Tibial artery (tissue), 4 donors: ENCODE data around the gene POM121.
A peak's percentile ranks its signal among the peaks of the same experiment; 100 is the strongest.
"Not testable (repeated sequence)": the region's sequence is repeated elsewhere in the genome, so short reads cannot be mapped to it uniquely, and the experiment has no call there.

Source experiments
- DNase-seq, 2 donors: peaks; one replicate each; pipeline ENCODE4 v3.0.0-alpha.2; 2019
- H3K27ac ChIP-seq, 2 donors: fragments of 200-600 bp; sonication (generic) in 1 of 2; 1 replicate in 1 of 2; 2 replicates in 1 of 2; pipeline ENCODE4 v1.5.1; 2018 to 2019; ENCODE audit warnings: mild to moderate bottlenecking in 1 of 2
- H3K27me3 ChIP-seq, 2 donors: fragments of 200-600 bp; sonication (generic) in 1 of 2; one replicate each; pipeline versions ENCODE4 v1.5.1 to v1.6.0; 2016 to 2019
- H3K36me3 ChIP-seq, 3 donors: fragments of 200-600 bp; sonication (generic) in 2 of 3; one replicate each; pipeline ENCODE4 v1.5.1; 2016 to 2019; ENCODE audit warnings: mild to moderate bottlenecking in 2 of 3
- H3K4me1 ChIP-seq, 4 donors: fragments of 200-600 bp; sonication (generic) in 2 of 4; 1 replicate in 3 of 4; 2 replicates in 1 of 4; pipeline ENCODE4 v1.5.1; 2016 to 2019
- H3K4me3 ChIP-seq, 2 donors: fragments of 200-600 bp; sonication (generic) in 1 of 2; 1 replicate in 1 of 2; 2 replicates in 1 of 2; pipeline ENCODE4 v1.5.1; 2018 to 2019; ENCODE audit warnings: mild to moderate bottlenecking in 2 of 2
- H3K9me3 ChIP-seq, 3 donors: fragments of 200-600 bp; sonication (generic) in 1 of 3; one replicate each; pipeline ENCODE4 v1.5.1; 2016 to 2019
- intact Hi-C: fragments of 100-400 bp; cut with DNase I; formaldehyde crosslinking; loops from one replicate; pipeline ENCODE4 v1.15.0; 2023; ENCODE audit warnings: low total_unique reads

The POM121 gene

GRCh38 chr7:72945597-72945996 lies 20.7 kb downstream of the POM121 start:
- H3K4me1 ChIP-seq, H3K9me3 ChIP-seq, H3K4me3 ChIP-seq, H3K27me3 ChIP-seq, intact Hi-C loops, H3K27ac ChIP-seq, DNase-seq: not testable (repeated sequence)
- peaks cover 0 to 48% (median 33%) of the 10 kb centered on the region in 3 donors for H3K36me3 ChIP-seq

- DNase-seq, H3K9me3 ChIP-seq, H3K4me3 ChIP-seq, H3K27ac ChIP-seq, H3K27me3 ChIP-seq, intact Hi-C loops, H3K4me1 ChIP-seq: not testable (repeated sequence)
- peaks cover 0 to 43% (median 33%) of the 10 kb centered on the region in 3 donors for H3K36me3 ChIP-seq
Measured at GRCh38 chr7:72946130-72946745, 21.3 kb downstream of the POM121 start.

DNA sequence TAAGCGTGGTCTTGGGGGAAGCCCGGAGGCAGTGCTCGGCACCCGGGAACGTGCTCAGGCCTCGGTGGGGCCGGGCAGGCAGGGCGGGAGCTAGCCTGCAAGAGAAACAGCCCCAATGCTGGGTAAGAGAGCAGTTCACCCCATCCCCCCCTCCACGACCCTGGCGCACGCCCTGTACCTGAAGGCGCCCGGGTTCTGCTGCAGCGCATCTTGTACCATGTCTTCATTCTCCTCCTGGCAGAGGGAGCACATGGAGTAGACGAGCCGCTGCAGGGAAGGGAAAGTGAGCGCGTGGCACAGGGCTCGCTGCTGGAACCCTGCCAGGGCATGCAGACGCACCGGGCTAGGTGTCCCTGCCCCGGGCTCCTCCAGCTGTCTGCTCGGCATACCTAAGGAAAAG lies 23.8 kb downstream of the POM121 start:
- H3K4me1 ChIP-seq, H3K9me3 ChIP-seq, H3K4me3 ChIP-seq, H3K27ac ChIP-seq, DNase-seq, H3K27me3 ChIP-seq, intact Hi-C loops: not testable (repeated sequence)
- peaks cover 0 to 33% (median 24%) of the 10 kb centered on the region in 3 donors for H3K36me3 ChIP-seq

- H3K27me3 ChIP-seq, intact Hi-C loops, H3K4me3 ChIP-seq, DNase-seq, H3K4me1 ChIP-seq, H3K27ac ChIP-seq, H3K9me3 ChIP-seq: not testable (repeated sequence)
- H3K36me3 ChIP-seq, result peaks cover 0 to 33% (median 24%) of the 10 kb centered on the region in 3 donors
Measured at GRCh38 chr7:72949276-72949675, 24.4 kb downstream of the POM121 start.

- H3K27me3 ChIP-seq, DNase-seq, H3K4me3 ChIP-seq, H3K9me3 ChIP-seq, intact Hi-C loops, H3K4me1 ChIP-seq, H3K27ac ChIP-seq: not testable (repeated sequence)
- peaks cover 0 to 33% (median 24%) of the 10 kb centered on the region in 3 donors for H3K36me3 ChIP-seq
Measured at GRCh38 chr7:72949686-72950085, 24.8 kb downstream of the POM121 start.

DNA sequence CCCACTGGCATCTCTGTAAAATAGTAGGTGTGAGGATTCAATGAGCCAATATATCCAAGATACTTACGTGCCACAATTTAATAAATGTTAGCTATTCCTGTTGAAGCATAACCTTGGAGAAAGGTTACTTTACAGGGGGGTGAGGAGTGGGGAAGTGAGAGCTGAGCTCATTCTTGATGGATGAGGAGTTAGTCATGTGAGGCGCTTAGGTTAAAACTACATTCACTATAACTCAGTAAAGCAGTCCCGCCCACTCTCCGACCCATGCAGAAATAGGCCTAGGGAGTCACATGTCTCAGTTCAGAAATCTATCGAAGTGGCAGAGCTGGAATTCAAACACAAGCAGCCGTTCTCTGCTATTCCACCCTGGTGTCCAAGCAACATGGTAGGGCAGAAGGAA lies 25.5 kb downstream of the POM121 start:
- H3K4me1 ChIP-seq, intact Hi-C loops, H3K27ac ChIP-seq, H3K27me3 ChIP-seq, H3K9me3 ChIP-seq, H3K4me3 ChIP-seq, DNase-seq: not testable (repeated sequence)
- H3K36me3 ChIP-seq, result peaks cover 0 to 32% (median 24%) of the 10 kb centered on the region in 3 donors

DNA sequence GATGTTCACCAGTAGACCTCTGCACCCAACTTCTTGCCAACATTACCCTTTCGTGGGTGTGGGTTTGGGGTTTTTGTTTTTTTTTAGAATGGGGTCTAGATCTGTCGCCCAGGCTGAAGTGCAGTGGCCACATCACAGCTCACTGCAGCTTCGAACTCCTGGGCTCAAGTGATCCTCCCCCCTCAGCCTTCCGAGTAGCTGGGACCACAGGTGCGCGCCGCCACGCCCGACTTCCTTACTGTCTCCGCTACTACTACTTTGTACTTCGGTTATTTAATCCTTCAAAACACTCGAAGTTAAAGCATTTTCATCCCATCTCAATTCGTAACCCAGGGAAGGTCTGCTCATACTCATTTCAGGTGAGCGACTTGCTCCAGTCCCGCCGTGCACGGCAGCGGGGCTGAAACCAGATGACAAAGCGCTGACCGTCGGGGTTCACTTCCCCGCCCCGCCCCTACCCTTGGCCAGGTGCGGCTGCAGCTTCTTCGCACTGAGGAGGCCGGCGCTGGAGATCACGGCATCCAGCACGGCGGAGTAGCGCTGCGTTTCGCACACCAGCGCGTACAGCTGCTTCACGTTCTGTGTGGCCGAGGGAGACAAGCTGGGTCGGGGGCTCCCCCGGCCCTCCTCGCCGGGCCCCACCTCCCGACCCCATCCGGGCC lies 29.1 kb downstream of the POM121 start:
- H3K4me1 ChIP-seq, H3K27me3 ChIP-seq, H3K9me3 ChIP-seq, H3K27ac ChIP-seq, H3K36me3 ChIP-seq, intact Hi-C loops, DNase-seq: not testable (repeated sequence)
- H3K4me3 ChIP-seq, result peak overlapping the region; percentile 49

- intact Hi-C loops, H3K27ac ChIP-seq, DNase-seq: not testable (repeated sequence)
Measured at GRCh38 chr7:72954563-72955198, 29.8 kb downstream of the POM121 start.

DNA sequence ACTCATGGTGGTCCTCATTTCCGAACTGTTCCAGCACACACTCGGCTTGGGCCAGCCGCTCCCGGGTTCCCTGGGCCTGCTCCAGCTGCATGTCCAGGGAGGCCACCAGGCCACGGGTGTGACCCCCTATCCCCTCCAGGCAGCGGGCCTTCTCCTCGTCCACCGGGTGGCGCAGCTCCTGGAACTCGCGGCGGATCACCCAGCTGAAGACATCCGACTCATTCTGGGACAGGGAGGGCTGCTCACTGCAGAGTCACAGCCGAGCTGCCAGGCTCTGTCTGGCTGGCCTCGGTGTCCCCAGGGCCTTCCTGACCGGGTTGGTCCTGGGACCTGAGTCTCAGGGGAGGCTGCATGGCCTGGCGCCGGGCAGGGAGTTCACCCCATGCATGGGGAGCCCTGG lies 35.1 kb downstream of the POM121 start:
- intact Hi-C loops, H3K27ac ChIP-seq, H3K4me1 ChIP-seq, DNase-seq, H3K9me3 ChIP-seq, H3K36me3 ChIP-seq, H3K4me3 ChIP-seq, H3K27me3 ChIP-seq: not testable (repeated sequence)

More at GRCh38 chr7:72954563-72955198, 29.8 kb downstream of the POM121 start:
- peak overlapping the region; percentile 49 for H3K4me3 ChIP-seq
- not testable (repeated sequence) for H3K36me3 ChIP-seq, H3K9me3 ChIP-seq, H3K27me3 ChIP-seq, H3K4me1 ChIP-seq

- DNase-seq, H3K9me3 ChIP-seq, H3K27ac ChIP-seq, intact Hi-C loops, H3K27me3 ChIP-seq, H3K4me1 ChIP-seq, H3K4me3 ChIP-seq, H3K36me3 ChIP-seq: not testable (repeated sequence)
Measured at GRCh38 chr7:72960626-72961345, 35.9 kb downstream of the POM121 start.

DNA sequence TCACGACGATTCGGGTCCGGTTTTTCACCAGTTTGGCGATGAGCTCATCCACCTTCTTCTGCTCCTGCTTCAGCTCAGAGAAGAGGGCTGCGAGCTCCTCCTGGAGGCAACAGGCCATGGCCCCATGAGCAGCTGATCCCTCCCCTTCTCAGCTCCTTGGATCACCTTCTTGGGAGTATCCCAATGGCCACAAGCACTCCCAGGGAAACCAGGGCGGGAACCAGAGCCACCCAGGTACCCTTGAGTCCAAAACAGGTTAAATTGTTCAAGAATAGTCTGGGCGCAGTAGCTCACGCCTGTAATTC lies 36.4 kb downstream of the POM121 start:
- H3K27me3 ChIP-seq, H3K4me3 ChIP-seq, H3K27ac ChIP-seq, DNase-seq, H3K36me3 ChIP-seq, H3K9me3 ChIP-seq, intact Hi-C loops, H3K4me1 ChIP-seq: not testable (repeated sequence)

GRCh38 chr7:72963056-72963455 lies 38.2 kb downstream of the POM121 start:
- H3K4me1 ChIP-seq, intact Hi-C loops, H3K27ac ChIP-seq, DNase-seq, H3K36me3 ChIP-seq, H3K27me3 ChIP-seq, H3K4me3 ChIP-seq, H3K9me3 ChIP-seq: not testable (repeated sequence)

- H3K27me3 ChIP-seq, H3K4me3 ChIP-seq, H3K9me3 ChIP-seq, DNase-seq, intact Hi-C loops, H3K27ac ChIP-seq, H3K36me3 ChIP-seq, H3K4me1 ChIP-seq: not testable (repeated sequence)
Measured at GRCh38 chr7:72965186-72965975, 40.5 kb downstream of the POM121 start.
